HAP-1 (cell line): Measurements from ENCODE around the gene BCAP31.
"Not testable (repeated sequence)": the region's sequence is repeated elsewhere in the genome, so short reads cannot be mapped to it uniquely, and the experiment has no call there.

Experiments
- DNase-seq, 2 experiments: peaks; one replicate each; pipeline ENCODE4 v3.0.0-alpha.2; 2016 to 2020; ENCODE audit warnings: low spot score in 2 of 2
- H3K27me3 ChIP-seq: fragments of 250-450 bp; sonication (Bioruptor Pico); 2 replicates; pipeline ENCODE4 v1.5.1; 2020; ENCODE audit warnings: low read depth, mild to moderate bottlenecking, moderate library complexity
- H3K36me3 ChIP-seq: fragments of 250-450 bp; sonication (Bioruptor Pico); replicated peaks from 2 replicates; pipeline ENCODE4 v1.5.1; 2020; ENCODE audit warnings: mild to moderate bottlenecking
- H3K4me1 ChIP-seq: fragments of 250-450 bp; sonication (Bioruptor Pico); 2 replicates; pipeline ENCODE4 v1.5.1; 2020; ENCODE audit warnings: mild to moderate bottlenecking
- H3K4me3 ChIP-seq: fragments of 250-450 bp; sonication (Bioruptor Pico); 2 replicates; pipeline ENCODE4 v1.5.1; 2020; ENCODE audit warnings: mild to moderate bottlenecking, moderate library complexity
- H3K9me3 ChIP-seq: fragments of 250-450 bp; sonication (Bioruptor Pico); 2 replicates; pipeline ENCODE4 v1.5.1; 2020; ENCODE audit warnings: mild to moderate bottlenecking, moderate library complexity
- in situ Hi-C: fragments of 300-500 bp; cut with MboI; formaldehyde crosslinking; loops from 3 replicates; pipeline ENCODE4 v1.14.3; 2020; ENCODE audit warnings: low sequenced_read_pairs, inconsistent platforms, mixed read lengths

BCAP31 gene

GRCh38 chrX:153723351-153724251 is 586 bp downstream of the BCAP31 start:
- peak overlapping the region; percentile 74 for H3K4me3 ChIP-seq
- H3K36me3 ChIP-seq: peaks cover 34% of the 10 kb centered on the region
- no peaks in the 10 kb centered on the region for H3K9me3 ChIP-seq
- peaks cover 29% of the 10 kb centered on the region for H3K4me1 ChIP-seq
- H3K27me3 ChIP-seq: no peaks in the 10 kb centered on the region
- DNase-seq: peak; percentile 53 to 83
- in situ Hi-C loops: no loop called here

- H3K36me3 ChIP-seq: peaks cover 38% of the 10 kb centered on the region
- no peaks in the 10 kb centered on the region for H3K27me3 ChIP-seq
- no peaks in the 10 kb centered on the region for H3K9me3 ChIP-seq
- H3K4me1 ChIP-seq: peaks cover 29% of the 10 kb centered on the region
- H3K4me3 ChIP-seq: peak overlapping the region; percentile 74
- DNase-seq: no peak
- in situ Hi-C loops: no loop called here
Observed at GRCh38 chrX:153722704-153723350, 1.4 kb downstream of the BCAP31 start.

- Histone ChIP-seq H3K36me3 (peaks cover 59% of the 10 kb centered on the region), H3K4me1 (peaks cover 10% of the 10 kb centered on the region), H3K9me3 (no peaks in the 10 kb centered on the region), H3K27me3 (no peaks in the 10 kb centered on the region), H3K4me3 (no peak overlapping the region)
- in situ Hi-C loops: no loop called here
- DNase-seq: no peak
Observed at GRCh38 chrX:153719701-153720100, 4.5 kb downstream of the BCAP31 start.

GRCh38 chrX:153719238-153719637 is 4.9 kb downstream of the BCAP31 start:
- Histone ChIP-seq H3K27me3 (no peaks in the 10 kb centered on the region), H3K4me1 (peaks cover 10% of the 10 kb centered on the region; the same call in 1 of the 2 replicates), H3K9me3 (no peaks in the 10 kb centered on the region), H3K4me3 (no peak overlapping the region), H3K36me3 (peaks cover 63% of the 10 kb centered on the region)
- DNase-seq: no peak
- in situ Hi-C loops: no loop called here

GRCh38 chrX:153717445-153717844 is 6.7 kb downstream of the BCAP31 start:
- no peak for DNase-seq
- Histone ChIP-seq H3K4me3 (no peak overlapping the region), H3K9me3 (no peaks in the 10 kb centered on the region), H3K27me3 (no peaks in the 10 kb centered on the region), H3K36me3 (peaks cover 79% of the 10 kb centered on the region), H3K4me1 (peaks cover 4% of the 10 kb centered on the region; the same call in 1 of the 2 replicates)
- in situ Hi-C loops: no loop called here

GRCh38 chrX:153714256-153714655 is 9.9 kb downstream of the BCAP31 start:
- DNase-seq: no peak
- in situ Hi-C loops: no loop called here
- peaks cover 55% of the 10 kb centered on the region for H3K36me3 ChIP-seq
- H3K9me3 ChIP-seq: no peaks in the 10 kb centered on the region
- H3K4me3 ChIP-seq: no peak overlapping the region
- no peaks in the 10 kb centered on the region for H3K4me1 ChIP-seq
- H3K27me3 ChIP-seq: no peaks in the 10 kb centered on the region

DNA sequence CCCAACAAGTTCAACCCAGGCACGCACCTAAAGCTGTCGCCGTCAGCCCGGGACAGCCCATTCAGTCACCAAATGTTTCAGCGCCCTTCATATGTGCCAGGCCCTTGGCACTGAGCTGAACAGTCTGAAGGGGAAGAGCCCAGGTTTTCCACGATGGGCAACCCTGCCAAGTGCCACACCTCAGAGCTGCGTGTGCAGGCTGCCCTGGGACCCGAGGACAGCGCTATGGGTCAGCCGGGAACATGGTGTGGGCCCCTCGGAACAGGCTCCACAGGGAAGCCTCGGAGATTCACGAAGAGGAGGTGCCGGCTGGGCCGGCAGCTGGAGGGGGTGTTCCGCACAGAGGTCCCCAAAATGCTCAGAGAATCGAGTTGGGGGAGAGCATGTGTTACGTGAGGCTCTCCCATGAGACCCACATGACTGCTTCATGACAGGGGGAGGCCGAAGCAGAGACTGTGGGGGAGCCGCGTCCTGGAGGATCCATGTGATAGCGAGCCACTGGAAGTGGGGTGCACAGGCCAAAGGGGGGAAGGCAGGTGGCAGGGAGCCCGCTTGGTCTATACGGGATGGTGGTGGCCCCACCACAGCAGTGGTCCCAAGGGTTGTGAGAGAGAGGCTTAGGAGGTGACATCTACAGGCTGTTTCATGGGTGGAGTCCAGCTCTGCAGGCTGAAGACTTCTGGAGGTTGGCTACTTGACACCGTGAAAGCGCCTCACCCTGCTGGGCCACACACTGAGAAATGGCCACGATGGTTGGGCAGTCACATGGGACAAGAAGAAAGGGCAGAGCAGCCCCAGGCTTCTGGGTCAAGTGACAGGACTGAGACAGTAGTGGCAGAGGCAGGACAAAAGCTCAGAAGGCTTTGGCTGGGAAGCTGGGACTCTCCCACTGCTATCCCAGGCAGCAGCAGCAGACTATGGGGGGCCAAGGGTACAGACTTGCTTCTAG is 14.2 kb downstream of the BCAP31 start:
- no peaks in the 10 kb centered on the region for H3K27me3 ChIP-seq
- peaks cover 54% of the 10 kb centered on the region for H3K36me3 ChIP-seq
- H3K9me3 ChIP-seq: no peaks in the 10 kb centered on the region
- in situ Hi-C loops: no loop called here
- no peak for DNase-seq
- H3K4me1 ChIP-seq: no peaks in the 10 kb centered on the region
- no peak overlapping the region for H3K4me3 ChIP-seq

GRCh38 chrX:153708415-153708814 is 15.8 kb downstream of the BCAP31 start:
- in situ Hi-C loops: no loop called here
- peaks cover 50% of the 10 kb centered on the region for H3K36me3 ChIP-seq
- DNase-seq: peak; percentile 49 to 88

DNA sequence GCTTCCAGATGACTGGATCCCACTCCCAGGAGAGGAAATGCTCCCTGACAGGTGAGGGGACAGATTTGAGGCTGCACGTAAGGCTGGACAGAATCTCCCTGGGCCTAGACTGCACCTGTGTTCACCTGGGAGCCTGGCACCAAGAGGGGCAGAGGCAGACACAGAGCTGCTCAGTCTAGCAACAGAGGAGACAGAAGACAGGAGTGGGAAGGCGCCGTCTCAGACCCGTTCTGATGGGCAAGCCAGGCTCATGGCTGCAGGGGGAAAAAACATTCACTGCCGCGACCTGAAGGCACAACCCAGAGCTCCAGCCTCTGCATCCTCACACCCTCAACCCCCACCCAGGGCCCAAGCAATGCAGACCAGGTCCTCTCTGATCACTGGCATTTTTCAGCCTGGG is 16.8 kb downstream of the BCAP31 start:
- Histone ChIP-seq H3K4me3 (no peak overlapping the region), H3K36me3 (peaks cover 48% of the 10 kb centered on the region), H3K27me3 (no peaks in the 10 kb centered on the region), H3K9me3 (no peaks in the 10 kb centered on the region), H3K4me1 (no peaks in the 10 kb centered on the region)
- no peak for DNase-seq
- in situ Hi-C loops: no loop called here

More at GRCh38 chrX:153708415-153708814, 15.8 kb downstream of the BCAP31 start:
- Histone ChIP-seq H3K4me1 (no peaks in the 10 kb centered on the region), H3K9me3 (no peaks in the 10 kb centered on the region), H3K4me3 (no peak overlapping the region), H3K27me3 (no peaks in the 10 kb centered on the region)

GRCh38 chrX:153706799-153707198 is 17.4 kb downstream of the BCAP31 start:
- H3K4me1 ChIP-seq: no peaks in the 10 kb centered on the region
- no peaks in the 10 kb centered on the region for H3K9me3 ChIP-seq
- H3K36me3 ChIP-seq: peaks cover 51% of the 10 kb centered on the region
- no peak overlapping the region for H3K4me3 ChIP-seq
- no peak for DNase-seq
- in situ Hi-C loops: no loop called here
- no peaks in the 10 kb centered on the region for H3K27me3 ChIP-seq

- H3K27me3 ChIP-seq, in situ Hi-C loops: not testable (repeated sequence)
- H3K36me3 ChIP-seq: peaks cover 61% of the 10 kb centered on the region
Observed at GRCh38 chrX:153705403-153706060, 18.7 kb downstream of the BCAP31 start.

GRCh38 chrX:153704631-153705402 is 19.4 kb downstream of the BCAP31 start:
- in situ Hi-C loops, H3K27me3 ChIP-seq, H3K4me3 ChIP-seq, H3K4me1 ChIP-seq, H3K9me3 ChIP-seq, DNase-seq: not testable (repeated sequence)
- peaks cover 63% of the 10 kb centered on the region for H3K36me3 ChIP-seq

More at GRCh38 chrX:153705403-153706060, 18.7 kb downstream of the BCAP31 start:
- not testable (repeated sequence) for DNase-seq, H3K4me1 ChIP-seq, H3K4me3 ChIP-seq, H3K9me3 ChIP-seq
